GM21423 (cell line): Measurements from ENCODE around the gene MYLK3.
"Not testable (repeated sequence)": the region's sequence is repeated elsewhere in the genome, so short reads cannot be mapped to it uniquely, and the experiment has no call there.

ENCODE experiments used
- ATAC-seq: cut with Tn5 transposase; IDR thresholded peaks from one replicate; pipeline ENCODE4 v1.9.1; 2021; ENCODE audit warnings: mild to moderate bottlenecking, moderate library complexity; ENCODE audit not compliant: unreplicated experiment

Gene MYLK3

DNA sequence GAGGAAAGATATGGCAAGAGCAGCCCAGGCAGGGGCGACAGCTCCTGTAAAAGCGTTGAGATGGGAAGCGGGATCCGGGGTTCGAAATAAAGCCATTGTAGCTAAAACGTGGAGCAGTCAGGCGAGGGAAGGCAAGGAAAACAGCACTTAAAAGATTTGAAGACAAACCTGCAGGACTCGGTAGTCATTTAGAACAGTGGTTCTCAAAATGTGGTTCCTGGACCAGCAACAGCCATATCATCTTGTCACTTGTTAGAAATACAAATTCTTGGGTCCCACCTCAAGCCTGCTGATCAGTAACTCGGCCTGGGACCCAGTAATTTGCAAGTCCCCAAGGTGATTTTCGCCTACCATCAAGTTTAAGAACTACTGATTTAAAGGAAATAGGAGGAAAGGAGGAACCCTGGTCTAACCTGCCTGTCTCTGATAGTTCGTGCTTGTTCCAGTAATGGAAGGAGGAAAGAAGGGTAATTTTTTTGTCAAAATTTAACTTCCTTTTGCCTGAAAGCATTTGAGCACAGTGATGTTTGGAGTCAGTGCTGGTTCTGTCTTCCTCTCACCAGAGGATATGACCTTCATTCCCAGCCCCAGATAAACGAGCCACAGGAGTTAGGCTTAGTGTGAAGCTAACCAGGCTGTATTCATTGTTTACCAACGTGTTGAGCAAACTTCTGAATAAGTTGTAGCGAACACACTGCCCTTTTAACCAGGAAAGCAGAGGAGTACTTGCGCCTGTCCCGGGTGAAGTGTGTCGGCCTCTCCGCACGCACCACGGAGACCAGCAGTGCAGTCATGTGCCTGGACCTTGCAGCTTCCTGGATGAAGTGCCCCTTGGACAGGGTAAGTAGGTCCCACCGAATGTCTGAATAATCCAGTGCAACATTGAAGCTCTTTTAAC lies 57.6 kb downstream of the MYLK3 start:
- ATAC-seq, result no peak

DNA sequence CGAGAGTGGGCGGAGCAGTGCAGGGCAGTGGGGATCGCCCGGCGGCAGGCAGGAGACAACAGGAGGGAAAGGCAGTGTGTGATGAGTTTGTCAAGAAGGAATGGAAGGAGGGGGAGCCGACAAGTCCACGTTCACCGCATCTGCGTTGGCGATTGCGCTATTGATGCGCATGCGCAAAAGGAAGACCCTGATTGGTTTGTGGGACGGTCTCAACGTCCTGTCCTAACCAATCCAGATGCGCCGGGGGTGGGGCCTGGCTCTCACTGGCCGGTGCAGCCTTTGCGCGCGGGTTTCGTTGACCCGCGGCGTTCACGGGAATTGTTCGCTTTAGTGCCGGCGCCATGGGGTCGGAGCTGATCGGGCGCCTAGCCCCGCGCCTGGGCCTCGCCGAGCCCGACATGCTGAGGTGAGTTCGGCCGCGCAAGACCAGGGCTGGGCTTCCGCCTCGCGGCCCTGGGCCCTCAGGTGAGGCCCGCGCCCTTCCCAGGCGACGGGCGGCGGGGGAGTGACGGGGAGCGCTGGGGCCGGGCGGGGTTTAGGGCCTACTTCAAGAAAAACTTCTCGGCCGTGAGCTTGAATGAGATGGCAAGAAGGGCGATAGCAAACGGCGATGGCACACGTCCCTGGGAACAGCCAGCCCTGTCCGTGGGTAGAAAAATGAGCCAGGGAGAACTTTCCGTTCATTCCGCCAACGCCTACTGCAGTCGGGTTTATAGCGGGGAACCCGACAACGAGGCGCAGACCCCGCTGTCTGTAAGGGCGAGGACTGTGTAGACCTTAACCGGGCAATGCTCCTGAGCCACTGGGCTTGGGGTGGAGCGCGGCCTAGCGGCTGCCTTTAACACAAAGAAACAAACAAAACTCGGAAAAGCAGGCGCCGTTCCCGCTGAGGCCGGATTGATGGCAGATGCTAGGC lies 58.5 kb downstream of the MYLK3 start, which contains the start of gene ORC6:
Gene ORC6 (plus strand): TSS at position 295 of the 916 bp plus-strand sequence. CDS start 47 bp downstream, at position 342.
- ATAC-seq, result peak; percentile 64

DNA sequence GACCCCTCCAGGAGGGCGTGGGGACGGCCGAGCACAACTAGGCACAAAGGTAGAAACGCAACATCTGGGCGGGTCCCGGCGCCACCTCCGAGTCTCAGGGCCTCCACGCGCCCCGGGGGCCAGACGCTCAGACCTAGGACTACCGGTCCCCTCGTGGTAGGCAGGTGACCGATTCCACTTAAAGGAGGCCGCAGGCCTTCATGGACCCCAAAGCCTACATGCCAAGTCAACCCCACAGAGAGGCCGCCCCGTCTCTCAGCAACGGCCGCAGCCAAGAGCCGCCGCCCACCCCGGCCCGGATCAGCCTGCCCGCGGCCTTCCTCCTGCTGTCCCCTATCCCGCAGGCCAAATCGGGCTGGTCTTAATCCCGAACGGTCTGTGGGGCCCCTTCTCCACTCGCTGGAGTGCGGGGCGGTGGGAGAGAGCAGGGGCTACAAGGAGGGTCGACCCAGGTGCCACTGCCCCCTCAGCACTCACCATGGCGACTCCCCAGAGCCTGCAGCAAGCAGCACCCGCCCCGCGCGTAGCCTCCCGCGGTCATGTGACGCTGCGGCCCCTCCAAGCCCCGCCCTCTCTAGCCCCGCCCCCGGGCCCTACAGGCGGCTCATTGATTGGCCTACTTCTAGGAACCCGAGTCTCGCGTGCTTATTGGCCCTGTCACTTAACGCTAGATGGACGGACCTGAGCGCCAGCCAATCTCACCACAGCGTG lies 59.3 kb downstream of the MYLK3 start, which contains the start of gene VPS35:
Gene VPS35 (minus strand): TSS at position 525 of the 711 bp plus-strand sequence. CDS start 45 bp downstream, at position 480.
- ATAC-seq, result peak; percentile 78

DNA sequence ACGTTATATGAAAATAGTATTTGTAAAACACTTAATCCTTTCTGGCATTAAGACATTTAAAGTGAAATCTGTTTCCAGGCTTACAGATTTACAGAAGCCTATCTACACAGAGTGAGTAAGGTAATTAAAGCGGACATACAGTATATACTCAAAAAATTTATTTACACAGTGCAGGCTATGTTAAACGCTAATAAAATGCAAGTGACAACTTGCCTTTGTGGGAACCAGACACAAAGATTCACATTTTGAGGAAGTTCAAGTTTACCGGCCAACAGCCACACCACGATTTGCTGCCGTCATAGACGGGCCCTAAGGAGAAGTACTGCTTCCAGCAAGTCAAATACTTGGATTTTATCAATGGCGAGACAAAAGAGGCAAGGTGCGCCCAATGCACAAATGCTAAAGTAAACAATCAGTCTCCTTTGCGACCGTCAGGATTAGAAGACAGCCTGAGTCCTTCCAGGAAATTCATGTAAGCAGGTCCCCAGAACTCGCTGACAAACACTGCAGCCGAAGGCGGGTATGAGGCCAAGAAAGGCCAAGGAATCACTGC lies 60.0 kb downstream of the MYLK3 start:
- ATAC-seq, result no peak

DNA sequence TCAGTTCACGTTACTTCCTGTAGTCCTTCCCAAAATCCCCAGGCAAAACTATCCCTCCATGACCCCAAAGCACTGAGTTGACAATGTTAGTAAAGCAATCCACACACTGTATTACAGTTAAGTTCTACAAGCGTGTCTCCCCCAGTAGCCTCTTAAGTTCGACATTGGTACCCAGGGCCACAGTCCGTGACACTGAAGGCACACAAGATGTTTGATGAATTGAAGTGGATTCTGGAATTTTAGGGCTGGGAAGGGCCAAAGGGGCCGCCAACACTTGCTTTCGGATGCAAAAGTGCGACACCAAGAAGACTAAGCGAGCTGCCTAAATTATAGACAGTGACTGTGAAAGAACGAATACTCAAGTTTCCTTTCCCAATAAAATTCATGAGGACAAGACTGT lies 60.7 kb downstream of the MYLK3 start:
- ATAC-seq, result no peak

DNA sequence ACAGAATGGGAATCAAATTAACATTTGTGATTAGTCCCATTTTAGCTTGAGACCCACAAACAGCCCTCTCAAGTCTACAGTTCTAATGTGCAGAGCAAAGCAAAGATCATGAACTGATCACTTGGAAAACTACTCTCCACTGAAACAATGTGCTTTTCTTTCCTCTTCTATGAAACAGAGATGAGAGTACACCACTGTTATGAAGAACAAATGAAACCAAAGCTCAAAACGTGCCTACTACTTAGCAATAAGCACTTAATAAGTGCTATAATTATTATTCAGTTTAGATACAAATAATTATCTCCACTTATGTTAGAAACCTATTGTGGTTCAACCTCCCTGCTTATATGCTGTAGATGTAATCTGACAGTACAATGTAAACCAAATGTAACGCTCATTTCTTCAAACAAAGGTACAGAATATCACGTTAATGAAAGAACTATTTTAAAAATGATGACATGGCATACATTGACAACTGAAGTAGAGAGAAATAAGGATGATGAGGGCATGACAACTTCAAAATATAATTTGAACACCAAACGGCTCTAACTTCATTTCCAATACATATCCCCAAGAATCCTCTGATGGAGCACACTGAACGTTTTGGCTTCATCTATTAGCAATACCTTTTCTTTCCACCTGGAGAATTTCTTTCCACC lies 61.2 kb downstream of the MYLK3 start:
- ATAC-seq, result no peak

DNA sequence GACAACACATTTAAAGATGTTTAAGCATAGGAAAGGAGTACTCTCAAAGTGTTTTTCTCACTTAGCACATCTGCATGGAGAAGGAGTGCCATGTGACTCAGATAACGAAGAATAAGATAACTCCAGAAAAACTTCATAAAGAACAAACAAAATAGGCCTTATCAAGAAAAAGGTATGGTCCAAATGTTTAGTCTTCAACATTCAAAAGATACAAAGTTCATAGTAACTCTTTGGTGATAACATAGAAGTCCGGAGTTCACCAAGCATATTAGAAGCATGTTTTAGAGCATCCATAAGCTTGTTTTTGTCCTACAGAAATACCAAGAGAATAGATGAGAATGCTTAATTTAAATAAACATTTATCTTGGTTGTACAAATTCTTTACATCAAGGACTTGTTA lies 66.3 kb downstream of the MYLK3 start:
- ATAC-seq, result not testable (repeated sequence)

DNA sequence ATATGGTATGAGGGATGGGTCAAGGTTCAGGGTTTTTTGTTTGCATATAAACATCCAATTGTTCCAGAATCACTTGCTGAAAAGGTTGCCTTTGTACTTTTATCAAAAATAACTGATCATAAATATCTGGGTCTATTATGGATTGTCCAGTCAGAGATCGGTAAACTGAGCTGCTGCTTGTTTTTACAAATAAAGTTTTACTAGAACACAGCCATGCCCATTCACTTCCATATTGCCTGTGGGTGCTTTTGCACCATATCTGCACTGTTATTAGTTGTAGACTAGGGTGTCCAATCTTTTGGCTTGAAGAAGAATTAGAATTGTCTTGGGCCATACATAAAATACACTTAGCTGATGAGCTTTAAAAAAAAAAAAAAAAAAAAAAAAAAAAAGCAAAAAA lies 70.2 kb downstream of the MYLK3 start:
- not testable (repeated sequence) for ATAC-seq

DNA sequence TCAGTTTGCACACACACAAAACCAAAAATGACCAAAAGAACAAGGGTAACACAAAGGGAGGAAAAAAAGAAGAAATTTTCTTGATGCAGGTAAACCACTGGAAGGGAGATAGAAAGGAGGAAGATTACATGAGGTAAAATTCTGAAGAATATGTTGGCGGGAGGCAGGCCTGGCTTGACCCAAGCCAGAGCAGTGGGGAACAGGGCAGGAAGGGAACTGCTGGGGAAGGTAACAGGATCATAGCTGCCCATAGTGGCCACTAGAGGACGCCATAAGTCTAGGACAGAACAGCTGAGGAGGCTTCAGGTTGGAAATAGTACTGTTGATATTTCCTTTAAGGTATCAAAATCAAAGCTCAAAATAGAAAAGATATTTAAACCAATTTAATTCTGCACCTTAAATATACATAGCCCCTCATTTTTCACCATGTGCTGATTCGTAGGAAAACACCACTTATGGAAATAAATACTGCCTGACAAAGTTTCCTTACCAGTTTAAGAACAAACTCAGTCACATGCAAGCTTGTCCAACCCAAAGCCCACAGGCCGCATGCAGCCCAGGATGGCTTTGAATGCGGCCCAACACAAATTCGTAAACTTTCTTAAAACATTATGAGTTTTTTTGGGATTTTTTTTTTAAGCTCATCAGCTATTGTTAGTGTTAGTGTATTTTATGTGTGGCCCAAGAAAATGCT lies 74.7 kb downstream of the MYLK3 start:
- peak; percentile 81 for ATAC-seq

DNA sequence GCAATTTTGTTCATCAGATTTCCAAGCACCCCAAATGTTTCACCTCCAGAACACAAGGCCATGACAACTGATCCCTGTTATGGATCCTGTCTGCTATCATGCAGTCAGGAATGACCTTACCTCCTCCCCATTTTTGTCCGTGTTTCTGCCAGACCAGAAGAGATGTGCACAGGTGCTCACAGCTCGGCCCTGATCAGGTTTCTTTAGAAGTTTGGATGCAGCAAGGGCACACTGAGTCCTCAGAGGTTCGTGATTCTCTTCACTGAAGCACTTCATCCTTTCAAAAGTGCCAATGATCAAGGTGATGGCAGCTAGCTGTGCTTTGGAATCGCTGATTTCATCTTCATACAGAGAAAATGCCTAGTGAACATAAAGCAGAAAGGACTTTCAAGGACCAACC lies 86.0 kb downstream of the MYLK3 start:
- no peak for ATAC-seq

DNA sequence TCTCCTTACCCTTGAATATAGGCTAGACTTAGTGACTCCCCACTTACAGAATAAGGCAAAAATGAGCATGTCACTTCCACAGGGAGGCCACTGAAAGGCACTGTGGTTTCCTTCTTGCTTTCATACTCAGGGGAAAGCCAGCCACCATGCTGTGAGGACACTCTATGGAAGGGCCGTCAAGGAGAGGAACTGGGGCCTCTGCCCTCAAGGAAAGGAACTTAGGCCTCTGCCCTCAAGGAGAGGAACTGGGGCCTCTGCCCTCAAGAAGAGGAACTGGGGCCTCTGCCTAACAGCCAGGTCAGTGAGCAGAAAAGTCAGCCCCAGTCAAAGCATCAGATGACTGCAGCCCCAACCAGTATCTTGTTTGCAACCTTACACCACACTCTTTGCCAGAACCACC lies 89.2 kb downstream of the MYLK3 start:
- peak; percentile 91 for ATAC-seq
